GM18526 (cell line): ENCODE data around the gene TRIML1.

ENCODE experiments used
- POLR2A ChIP-seq: IDR thresholded peaks from 3 replicates; pipeline ENCODE4 v1.6.1; 2011; ENCODE audit not compliant: insufficient read length; ENCODE audit errors: extremely low read depth

Gene TRIML1

GRCh38 chr4:188194421-188194820 lies 55.2 kb downstream of the TRIML1 start:
- TF ChIP-seq POLR2A: no peak

- no peak for TF ChIP-seq POLR2A
Measured at GRCh38 chr4:188195389-188195985, 56.2 kb downstream of the TRIML1 start.

DNA sequence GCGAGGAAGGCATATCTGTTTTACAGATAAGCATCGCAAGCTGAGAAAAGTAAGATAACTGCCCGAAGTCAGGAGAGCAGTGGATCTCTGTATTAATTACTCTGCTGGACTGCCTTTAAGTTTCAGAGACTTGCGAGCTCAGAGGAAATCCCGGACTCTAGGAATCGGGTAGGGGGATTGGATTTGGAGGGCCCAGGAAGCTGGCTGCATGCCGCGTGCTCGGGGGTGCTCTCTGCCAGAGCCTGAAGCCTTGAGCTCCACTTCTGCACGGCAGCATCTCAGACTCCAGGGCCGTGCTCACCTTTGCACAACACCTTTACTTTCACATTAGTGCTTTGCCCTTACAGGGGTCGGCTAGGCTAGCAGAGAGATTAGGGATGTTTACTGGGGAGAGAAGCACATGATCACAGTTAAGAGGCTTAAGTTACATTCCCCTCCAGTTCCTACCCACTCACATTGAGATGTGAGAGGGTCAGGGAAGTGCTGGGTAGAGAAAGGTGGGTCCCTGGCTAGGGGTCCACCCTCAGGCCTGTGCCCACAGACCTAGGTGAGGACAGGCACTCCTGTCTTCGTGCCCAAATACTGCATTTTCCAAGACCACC lies 57.0 kb downstream of the TRIML1 start:
- TF ChIP-seq POLR2A: no peak
